Lower leg skin (tissue), 4 donors: ENCODE measurements around the gene TPPP. TPM values are rescaled to one million over a fixed set of nuclear protein-coding genes. Genes with fewer than 3 reads are reported as not detected.

Source experiments
- DNase-seq, 2 donors: peaks; one replicate each; pipeline ENCODE4 v3.0.0-alpha.2; 2019; ENCODE audit warnings: low spot score in 2 of 2
- H3K4me3 ChIP-seq: fragments of 200-600 bp; sonication (generic); 2 replicates; pipeline ENCODE4 v1.5.1; 2017; ENCODE audit warnings: mild to moderate bottlenecking, low read depth; ENCODE audit not compliant: poor library complexity, severe bottlenecking
- POLR2A ChIP-seq, 2 donors: fragments of 450-650 bp; IDR thresholded peaks; one replicate each; pipeline ENCODE4 v1.6.1; 2016 to 2017; ENCODE audit warnings: antibody characterized with exemption in 2 of 2, mild to moderate bottlenecking in 1 of 2, moderate library complexity in 1 of 2
- WGBS, 2 donors: methylation state at CpG; one replicate each; pipeline ENCODE4 v1.1.5; 2018; 5-methylcytosine and 5-hydroxymethylcytosine counted together
- intact Hi-C: fragments of 100-400 bp; cut with DNase I; formaldehyde crosslinking; loops from one replicate; pipeline ENCODE4 v1.15.0; 2023; ENCODE audit warnings: low total_unique reads
- total RNA-seq, 4 donors: library from RNA; depleted of rRNA; stranded (reverse); fragments of >200 nt; gene quantifications; one replicate each; pipeline ENCODE4 v1.1.0, GENCODE V29; 2016
- TF ChIP-seq, protein P1 (sequence below), 3 donors: fragments of 450-650 bp; IDR thresholded peaks; one replicate each; pipeline ENCODE4 v1.5.1; 2016; ENCODE audit warnings: antibody characterized with exemption in 3 of 3, mild to moderate bottlenecking in 3 of 3, moderate library complexity in 2 of 3

TPPP gene
- total RNA-seq, 4 donors from 2014 or later, result 7.4 to 17.3 (median 10.4) TPM

DNA sequence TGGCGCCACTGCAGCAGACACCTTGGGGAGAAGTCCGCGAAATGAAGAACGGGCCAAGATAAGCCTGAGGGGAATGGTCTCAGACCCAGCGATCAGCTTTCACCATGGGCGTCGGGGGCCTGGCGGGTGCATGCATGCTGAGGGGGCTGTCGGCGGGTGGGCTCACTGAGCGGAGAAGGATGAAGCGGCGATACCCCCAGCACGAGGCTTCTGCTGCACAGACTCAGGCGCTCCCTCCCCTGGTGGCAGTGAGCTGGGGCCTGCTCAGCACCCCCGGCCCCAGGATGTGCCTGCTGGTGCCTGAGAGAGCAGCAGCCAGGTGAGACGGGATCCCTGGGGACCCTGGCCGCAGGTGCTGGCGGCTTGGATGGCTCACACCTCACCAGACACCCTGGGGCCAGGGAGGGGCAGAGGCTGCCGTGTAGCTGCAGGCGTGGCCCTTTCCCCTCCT lies 49.8 kb downstream of the TPPP start:
- intact Hi-C loops, result no loop called here
- WGBS, 2 donors, result 87 to 90% methylated on average over 19 to 21 of the region's 21 CpGs
- no peak for TF ChIP-seq POLR2A (IDR thresholded peaks at IDR 0.05)
- TF ChIP-seq, protein P1, sequence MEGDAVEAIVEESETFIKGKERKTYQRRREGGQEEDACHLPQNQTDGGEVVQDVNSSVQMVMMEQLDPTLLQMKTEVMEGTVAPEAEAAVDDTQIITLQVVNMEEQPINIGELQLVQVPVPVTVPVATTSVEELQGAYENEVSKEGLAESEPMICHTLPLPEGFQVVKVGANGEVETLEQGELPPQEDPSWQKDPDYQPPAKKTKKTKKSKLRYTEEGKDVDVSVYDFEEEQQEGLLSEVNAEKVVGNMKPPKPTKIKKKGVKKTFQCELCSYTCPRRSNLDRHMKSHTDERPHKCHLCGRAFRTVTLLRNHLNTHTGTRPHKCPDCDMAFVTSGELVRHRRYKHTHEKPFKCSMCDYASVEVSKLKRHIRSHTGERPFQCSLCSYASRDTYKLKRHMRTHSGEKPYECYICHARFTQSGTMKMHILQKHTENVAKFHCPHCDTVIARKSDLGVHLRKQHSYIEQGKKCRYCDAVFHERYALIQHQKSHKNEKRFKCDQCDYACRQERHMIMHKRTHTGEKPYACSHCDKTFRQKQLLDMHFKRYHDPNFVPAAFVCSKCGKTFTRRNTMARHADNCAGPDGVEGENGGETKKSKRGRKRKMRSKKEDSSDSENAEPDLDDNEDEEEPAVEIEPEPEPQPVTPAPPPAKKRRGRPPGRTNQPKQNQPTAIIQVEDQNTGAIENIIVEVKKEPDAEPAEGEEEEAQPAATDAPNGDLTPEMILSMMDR (IDR thresholded peaks at IDR 0.05), result no peak

DNA sequence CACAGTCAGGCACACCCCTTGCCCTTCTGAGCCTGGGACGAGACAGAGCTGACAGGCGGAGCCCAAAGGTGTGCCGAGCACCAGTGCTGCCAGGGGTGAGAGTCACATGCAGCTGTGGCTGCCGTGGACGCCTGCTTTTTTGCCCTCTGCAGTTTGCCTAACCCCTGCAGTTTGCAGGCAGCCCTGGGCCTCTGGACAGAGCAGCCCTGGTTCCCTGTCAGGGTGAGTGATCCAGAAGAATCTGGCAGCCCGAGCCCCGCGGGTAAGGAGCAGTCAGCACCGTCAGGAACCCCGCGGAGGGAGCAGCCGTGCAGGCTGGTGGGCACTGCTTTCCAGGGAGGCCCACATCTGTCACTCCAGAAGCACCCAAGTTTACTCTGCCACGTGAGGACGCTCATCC lies 50.7 kb downstream of the TPPP start:
- 86 to 93% methylated on average over 14 of the region's 14 CpGs for WGBS, 2 donors
- intact Hi-C loops, result no loop called here
- no peak overlapping the region for H3K4me3 ChIP-seq
- no peak for DNase-seq
- TF ChIP-seq POLR2A (IDR thresholded peaks at IDR 0.05), result no peak
- TF ChIP-seq, protein P1 (IDR thresholded peaks at IDR 0.05), result no peak

More for the DNA sequence above, 49.8 kb downstream of the TPPP start:
- H3K4me3 ChIP-seq, result no peak overlapping the region
- no peak for DNase-seq

DNA sequence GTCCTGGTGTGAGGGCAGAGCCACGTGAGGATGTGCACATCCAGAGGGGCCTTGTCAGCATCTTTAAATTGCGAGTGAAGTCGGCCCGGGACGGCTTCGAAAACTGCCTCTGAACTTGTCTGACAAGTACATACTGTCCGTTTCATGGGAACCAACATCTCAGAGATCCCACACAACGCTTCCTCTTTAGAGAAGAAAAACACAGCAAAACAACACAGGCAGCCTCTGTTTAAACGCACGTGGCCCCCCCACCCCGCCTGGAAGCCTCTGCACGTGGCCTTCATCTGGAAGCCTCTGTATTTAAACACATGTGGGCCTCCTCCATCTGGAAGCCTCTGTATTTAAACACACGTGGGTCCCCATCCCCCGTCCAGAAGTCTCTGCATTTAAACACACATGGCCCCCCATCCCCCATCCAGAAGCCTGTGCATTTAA lies 51.8 kb downstream of the TPPP start:
- intact Hi-C loops, result no loop called here

DNA sequence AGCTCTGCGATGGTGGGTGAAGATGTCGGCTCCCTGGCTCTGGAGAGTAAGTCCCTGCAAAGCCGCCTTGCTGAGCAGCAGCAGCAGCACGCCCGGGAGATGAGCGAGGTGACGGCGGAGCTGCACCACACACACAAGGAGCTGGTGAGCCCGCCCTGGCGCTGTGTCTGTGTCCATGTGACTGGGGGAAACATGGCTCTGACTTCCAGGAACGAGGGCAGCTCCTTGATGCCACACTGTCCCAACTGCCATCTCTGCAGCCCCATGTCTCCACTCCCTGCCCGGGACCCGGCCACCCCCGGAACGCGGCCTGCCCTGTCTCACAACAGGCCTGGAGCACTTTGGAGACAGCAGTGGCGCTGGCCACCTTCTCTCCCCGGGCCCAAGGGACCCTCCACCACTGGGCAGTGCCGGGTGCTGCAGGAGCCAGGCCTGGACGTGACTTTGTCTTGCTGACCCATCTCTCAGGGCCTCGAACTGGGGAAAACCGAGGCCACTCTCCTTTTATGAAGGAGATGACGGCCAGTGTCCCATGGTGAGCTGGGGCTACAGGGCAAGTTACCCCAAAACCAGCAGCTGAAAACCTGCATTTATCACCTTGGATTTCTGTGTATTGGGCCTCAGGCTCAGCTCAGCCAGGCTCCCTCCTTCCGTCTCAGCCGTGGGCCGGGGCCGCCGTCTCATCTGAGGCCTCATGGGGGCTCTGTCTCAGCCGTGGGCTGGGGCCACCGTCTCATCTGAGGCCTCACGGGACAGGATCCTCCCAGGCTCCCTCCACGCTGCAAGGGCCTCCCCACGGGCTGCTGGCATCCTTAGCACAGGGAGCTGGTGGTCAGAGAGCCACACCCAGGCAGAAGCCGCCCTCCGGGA lies 52.5 kb downstream of the TPPP start:
- H3K4me3 ChIP-seq, result no peak overlapping the region
- no peak for TF ChIP-seq POLR2A (IDR thresholded peaks at IDR 0.05)
- TF ChIP-seq, protein P1 (IDR thresholded peaks at IDR 0.05), result no peak
- no peak for DNase-seq
- WGBS, 2 donors, result 91 to 92% methylated on average over 31 to 34 of the region's 35 CpGs
- intact Hi-C loops, result no loop called here

More for the DNA sequence above, 51.8 kb downstream of the TPPP start:
- H3K4me3 ChIP-seq, result no peak overlapping the region
- no peak for TF ChIP-seq POLR2A (IDR thresholded peaks at IDR 0.05)
- TF ChIP-seq, protein P1 (IDR thresholded peaks at IDR 0.05), result no peak
- no peak for DNase-seq
- 81 to 83% methylated on average over 14 of the region's 14 CpGs for WGBS, 2 donors

DNA sequence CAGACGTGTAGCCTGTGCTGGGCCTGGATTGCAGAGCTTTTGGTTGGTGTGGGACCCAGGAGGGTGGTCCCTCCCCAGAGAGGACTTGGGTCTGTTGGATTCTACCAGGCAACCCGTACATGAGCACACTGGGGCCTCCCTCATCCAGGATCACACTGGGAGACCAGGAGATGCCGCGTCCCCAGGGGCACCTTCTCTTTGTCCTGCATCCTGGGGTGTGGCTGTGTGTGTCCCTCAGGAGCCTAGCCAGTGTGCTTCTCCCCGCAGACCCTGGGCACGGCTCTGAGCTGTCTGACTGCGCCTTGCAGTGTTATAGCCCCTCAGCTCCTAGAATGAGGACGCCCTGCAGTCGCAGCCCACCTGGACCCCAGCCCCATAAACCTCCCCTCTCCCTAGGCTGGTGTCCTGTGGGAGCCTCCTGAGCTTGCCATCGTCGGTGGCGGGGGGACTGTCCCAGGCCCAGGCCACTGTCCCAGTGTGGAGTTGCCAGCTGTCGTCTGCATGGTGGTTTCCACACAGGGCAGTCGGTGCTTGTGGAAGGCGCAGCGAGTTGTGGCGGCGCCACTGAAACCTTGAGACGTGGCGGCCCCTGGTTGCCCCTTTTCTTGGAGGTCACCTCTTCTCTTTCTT lies 53.5 kb downstream of the TPPP start:
- TF ChIP-seq POLR2A (IDR thresholded peaks at IDR 0.05), result no peak
- TF ChIP-seq, protein P1 (IDR thresholded peaks at IDR 0.05), result no peak
- no peak overlapping the region for H3K4me3 ChIP-seq
- no peak for DNase-seq
- intact Hi-C loops, result no loop called here
- 92 to 95% methylated on average over 15 to 17 of the region's 20 CpGs for WGBS, 2 donors
